Activated CD8-positive, alpha-beta memory T cell treated with anti-CD3 and anti-CD28 coated beads for 4 hours (primary cell): ENCODE data around the gene TBX3.
"Not testable (repeated sequence)": the region's sequence is repeated elsewhere in the genome, so short reads cannot be mapped to it uniquely, and the experiment has no call there.

Experiments used
- DNase-seq, 2 donors: peaks; one replicate each; pipeline ENCODE4 v3.0.0-alpha.2; 2020; ENCODE audit warnings: low read depth in 2 of 2

Gene TBX3

DNA sequence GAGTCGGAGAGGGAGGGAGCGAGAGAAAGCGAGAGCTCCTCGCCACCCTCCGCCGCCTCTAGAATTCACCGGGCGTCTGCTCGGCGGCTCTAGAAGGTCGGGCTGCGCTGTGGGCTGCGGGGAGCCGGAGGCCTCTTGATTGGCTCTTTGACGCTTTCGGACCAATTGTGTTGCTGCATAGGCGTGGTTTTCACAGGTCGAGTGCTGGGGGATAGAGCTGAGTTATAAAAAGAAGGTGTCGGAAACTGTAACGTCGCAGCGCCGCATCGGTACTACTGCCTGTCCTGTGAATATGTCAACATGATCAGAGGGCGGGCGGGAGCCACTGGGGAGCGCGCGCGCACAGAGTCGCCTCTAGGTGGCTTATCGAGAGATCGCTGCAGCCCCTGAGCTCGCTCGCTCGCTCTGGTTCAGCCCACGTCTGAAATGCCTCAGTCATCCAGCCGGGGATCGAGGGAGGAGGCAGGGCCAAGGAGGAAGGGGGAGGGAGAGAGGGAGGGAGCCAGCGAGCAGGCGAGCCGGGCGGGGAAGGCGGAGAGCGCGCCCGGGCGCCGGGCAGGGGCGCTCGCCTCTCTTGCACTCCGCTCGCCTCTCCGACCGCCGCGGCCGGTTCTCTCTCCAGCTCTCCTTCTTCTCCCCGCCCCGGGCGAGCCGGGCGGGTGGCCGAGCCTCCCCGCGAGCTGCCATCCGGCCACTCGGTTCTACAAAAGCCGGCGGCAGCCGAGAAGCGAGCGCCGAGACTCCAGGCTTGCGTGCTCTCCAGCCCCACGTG, at the start of gene TBX3:
Gene TBX3 (minus strand): TSS at position 78 of the 772 bp plus-strand sequence. CDS start 975 bp downstream, outside the sequence.
- no peak for DNase-seq

GRCh38 chr12:114732426-114733030, 48.6 kb upstream of the TBX3 start:
- no peak for DNase-seq

DNA sequence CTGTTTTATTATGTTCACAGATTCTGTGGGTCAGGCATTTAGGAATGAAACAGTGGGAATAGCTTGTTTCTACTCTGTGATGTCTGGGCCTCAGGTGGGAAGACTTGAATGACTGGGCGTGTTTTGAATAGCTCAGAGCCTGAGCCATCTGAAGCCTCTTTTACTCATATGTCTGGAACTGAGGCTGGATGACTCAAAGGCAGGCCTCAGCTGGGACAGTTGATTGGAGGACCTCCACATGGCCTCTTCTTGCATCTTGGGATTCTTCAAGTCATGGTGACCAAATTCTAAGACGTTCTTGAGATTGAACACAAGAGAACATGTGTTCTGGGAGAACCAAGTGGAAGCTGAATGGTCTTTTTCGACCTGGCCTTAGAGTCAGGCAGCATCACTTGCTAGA, 45.8 kb upstream of the TBX3 start:
- DNase-seq = no peak

- DNase-seq = no peak
Observed at GRCh38 chr12:114726092-114726710, 42.2 kb upstream of the TBX3 start.

GRCh38 chr12:114722176-114722575, 38.2 kb upstream of the TBX3 start:
- not testable (repeated sequence) for DNase-seq

- no peak for DNase-seq
Observed at GRCh38 chr12:114721266-114721665, 37.3 kb upstream of the TBX3 start.

DNA sequence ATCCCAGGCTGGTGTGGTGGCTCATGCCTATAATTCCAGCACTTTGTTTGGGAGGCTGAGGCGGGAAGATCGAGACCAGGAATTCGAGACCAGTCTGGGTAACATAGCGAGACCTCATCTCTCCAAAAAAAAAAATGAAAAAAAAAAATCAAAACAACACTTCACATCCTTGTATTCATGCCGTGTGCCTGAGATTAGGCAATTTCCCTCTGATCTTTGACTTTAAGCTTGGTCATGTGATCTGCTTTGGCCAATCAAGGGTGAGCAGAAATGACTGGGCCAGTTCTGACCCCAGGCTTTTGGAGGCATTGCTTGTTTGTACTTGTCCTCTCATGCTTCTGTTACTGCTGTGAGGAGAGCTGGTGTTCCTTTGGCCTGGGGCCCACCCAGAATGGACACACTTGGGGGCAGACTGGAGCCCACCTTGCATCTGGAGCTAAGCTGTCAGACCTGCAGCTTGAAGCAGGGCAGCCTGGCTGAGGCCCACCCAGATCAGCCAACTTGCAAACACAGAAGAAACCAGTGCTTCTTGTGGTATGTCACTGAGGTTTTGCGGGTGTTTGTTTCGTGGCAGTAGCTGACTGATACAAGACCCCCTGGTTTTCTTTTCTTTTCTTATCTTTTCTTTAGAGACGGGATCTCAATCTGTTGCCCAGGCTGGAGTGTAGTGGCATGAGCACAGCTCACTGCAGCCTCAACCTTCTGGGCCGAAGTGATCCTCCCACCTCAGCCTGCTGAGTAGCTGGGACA, 29.7 kb upstream of the TBX3 start:
- no peak for DNase-seq

DNA sequence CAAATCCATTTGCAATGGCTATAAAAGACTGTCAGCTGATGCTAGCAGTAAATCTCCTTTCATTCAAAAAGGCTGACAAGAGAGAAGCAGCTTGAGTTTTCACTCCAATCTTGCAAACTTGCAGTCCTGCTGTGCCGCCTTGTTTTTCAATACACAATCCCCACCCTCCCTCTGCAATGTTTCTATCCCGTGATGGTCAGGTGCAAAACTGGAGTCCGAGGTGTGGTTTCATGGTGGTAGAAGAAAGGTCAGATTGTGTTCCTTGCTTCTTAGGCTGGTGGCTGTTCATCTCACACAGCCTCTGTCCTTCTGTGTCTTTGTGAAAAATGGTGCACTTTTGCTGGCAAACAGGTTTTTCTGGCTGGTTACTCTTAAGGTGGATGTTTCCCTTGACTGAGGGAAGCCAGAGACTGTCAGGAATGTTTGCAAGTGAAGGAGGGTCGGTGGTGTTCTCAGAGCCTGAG, 27.7 kb upstream of the TBX3 start:
- DNase-seq = no peak

DNA sequence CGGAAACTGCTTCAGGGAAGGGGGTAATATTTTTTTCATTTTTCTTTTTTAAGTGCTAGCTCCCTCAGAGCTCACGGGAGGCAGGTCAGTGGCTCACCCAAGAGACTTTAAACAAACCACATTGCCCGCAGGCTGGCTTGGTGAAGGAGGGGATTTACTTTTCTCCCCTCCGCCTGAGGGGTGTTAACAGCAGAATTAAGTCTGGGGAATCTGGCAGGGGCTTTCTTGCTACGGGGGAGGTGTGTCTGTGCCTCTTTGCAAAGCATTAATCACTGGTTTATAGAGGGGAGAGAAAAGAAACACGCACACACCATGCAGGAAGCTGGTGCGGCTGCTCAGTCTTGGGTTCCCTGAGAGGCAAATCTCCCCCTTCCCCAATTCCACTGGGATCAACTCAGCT, 26.2 kb upstream of the TBX3 start:
- DNase-seq = no peak

DNA sequence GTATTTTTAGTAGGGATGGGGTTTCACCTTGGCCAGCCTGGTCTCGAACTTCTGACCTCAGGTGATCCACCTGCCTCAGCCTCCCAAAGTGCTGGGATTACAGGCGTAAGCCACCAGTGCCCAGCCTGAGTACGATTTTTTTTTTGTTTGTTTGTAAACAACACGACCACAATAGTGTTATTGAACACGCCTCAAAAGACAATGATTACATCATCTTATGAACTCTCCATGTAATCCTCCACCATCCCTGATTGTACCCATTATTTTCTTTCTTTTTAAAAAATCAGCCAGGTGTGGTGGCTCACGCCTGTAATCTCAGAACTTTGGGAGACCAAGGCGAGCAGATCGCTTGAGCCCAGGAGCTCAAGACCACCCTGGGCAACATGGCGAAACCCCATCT, 25.1 kb upstream of the TBX3 start:
- no peak for DNase-seq

DNA sequence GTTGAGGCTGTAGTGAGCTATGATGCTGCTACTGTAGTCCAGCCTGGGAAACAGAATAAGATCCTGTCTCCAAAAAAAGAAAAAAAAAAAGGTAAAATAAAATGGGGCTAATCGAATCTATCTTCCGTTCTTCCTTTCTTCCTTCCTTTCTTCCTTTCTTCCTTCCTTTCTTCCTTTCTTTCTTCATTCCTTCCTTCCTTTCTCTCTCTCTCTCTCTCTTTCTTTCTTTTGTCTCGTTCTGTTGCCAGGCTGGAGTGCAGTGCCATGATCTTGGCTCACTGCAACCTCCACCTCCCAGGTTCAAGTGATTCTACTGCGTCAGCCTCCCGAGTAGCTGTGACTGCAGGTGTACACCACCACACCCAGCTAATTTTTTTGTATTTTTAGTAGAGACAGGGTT, 24.6 kb upstream of the TBX3 start:
- DNase-seq = not testable (repeated sequence)

- no peak for DNase-seq
Observed at GRCh38 chr12:114704096-114704495, 20.1 kb upstream of the TBX3 start.

DNA sequence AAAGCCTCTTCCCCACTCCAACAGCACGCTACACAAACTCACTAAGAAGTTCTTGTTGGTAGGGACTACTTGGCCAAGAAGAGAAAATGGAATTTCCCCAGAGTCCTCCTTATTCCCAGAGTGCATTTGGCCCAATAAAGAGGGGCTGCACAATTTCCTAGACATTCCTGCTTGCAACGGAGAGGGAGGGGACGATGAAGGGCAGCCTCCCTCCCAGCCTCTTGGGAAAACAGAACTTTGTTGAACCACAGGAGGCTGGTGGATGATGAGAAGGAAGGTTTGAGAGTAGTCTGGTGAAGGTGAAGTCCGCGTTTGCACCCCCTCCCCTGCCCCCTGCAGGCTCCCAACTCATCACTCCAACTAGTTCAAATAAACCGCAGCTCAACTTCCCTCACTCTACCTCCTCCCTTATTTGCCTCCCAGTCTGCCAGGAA, 19.1 kb upstream of the TBX3 start:
- no peak for DNase-seq

GRCh38 chr12:114702462-114702861, 18.5 kb upstream of the TBX3 start:
- DNase-seq = no peak

DNA sequence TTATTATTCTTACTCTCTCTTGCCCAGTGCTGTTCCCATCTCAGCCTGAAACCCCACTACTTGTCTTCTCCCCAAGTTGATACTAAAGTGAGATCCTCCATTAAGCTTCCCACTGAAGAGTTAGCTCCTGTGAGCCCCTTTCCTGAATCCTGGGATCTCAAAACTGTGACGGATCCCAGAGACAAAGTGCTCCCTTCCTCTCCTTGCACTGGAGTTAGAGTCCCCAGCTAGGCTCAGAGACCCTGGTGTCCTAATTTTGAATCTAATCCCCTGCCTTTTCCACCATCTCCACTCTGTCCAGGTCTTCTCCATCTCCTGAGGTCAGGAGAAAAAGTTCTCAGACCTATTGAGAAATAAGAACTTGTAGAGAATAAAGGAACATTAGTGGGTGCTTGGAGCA, 17.6 kb upstream of the TBX3 start:
- no peak for DNase-seq

GRCh38 chr12:114701104-114701414, 17.1 kb upstream of the TBX3 start:
- DNase-seq = no peak

DNA sequence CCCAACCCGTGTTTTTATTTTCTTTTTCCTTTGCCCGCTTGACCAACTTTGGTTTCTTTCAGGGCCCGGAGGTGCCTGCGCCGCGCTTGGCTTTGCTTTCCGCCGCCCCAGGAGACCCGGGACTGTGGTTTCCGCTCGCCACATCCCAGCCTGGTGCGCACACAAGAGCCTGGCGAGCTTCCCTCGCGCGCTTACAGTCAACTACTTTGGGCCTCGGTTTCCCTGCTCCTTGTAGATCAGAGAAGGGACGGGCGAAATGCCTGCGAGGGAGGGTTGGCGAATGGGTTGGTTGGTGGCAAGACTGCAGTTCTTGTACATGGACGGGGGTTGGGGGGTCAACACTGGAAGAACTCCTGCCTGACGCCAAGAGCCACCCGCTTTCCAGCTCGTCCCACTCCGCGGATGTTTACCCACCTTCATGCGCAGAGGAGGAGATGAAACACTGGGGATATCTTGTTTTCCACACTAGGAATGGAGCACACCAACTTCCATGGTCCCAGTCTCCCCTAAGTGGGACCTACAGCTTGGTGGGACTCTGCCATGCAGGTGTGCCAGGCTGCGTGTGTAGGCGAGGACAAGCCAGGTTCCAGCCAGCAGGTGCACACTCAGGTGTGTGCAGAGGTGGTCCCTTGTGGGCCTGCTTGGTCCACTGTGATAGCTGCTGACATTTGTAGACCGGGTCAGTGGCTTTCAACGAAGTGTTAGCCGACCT, 16.6 kb upstream of the TBX3 start:
- no peak for DNase-seq

DNA sequence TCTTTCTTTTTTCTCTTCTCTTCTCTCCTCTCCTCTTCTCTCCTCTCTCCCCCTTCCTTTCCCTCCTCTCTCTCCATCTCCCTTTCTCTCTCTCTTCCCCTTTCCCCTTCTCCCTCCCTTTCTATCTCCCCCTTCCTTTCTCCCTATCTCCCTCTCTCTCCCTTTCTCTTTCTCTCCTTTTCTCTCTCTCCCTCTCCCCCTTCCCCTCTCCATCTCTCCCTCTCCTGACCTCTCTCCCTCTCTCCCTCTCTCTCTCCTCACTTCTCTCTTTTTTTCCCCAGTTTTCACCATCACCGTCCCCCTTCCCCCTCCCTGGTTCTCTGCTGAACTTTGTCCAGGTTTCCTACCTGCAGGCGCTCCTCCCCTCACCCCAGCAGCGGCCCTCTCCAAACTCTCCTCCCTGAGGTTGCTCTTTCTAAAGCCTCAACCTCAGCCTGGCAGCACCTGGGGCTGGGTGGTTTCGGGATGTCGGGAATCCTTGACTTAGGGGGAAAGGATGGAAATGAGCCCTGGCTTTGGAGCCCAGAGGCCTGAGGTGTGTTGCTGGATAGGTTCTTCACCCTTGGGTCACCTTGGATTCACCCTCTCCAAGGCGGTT, 14.7 kb upstream of the TBX3 start:
- no peak for DNase-seq

DNA sequence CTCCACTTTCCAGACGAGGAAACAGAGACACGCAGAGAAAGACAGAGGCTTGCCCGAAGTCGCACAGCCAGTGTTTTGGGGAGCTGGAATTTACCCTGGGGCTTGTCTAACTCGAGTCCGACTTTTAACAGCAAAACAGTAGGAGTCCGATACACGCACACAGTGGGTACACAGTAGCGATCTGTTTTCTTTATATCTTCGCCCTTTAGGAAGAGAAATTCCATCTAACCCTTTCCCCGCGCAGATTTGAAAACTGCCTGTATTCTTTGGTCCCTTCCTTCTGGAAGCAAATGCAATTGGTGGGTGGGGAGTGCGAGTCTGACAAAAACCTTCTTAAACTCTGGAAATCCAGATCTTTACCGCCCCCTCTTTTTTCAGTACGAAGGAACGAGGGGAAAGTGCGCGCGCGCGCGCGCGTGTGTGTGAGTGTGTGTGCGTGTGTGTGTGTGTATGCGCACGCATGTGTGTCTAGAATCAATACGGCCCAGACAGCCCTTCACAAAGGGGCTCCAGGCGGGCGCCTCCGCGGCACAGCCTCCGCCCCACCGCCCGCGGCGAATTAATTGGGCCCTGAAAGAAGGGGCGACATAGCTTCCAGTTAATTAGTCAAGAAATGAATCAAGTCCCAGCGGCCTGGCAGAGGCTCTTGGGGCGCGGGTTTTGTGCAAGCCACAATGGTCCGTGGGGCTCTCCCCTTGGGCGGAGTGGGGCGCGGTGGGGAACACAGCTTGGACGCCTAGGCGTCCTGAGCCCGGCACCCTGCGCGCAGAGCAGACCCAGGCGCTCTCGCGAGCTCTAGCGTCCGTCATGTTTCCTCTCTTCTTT, 14.0 kb upstream of the TBX3 start:
- no peak for DNase-seq

GRCh38 chr12:114697243-114697716, 13.3 kb upstream of the TBX3 start:
- DNase-seq = no peak
